Right cardiac atrium (tissue), 5 donors: ENCODE data around the gene GP9. TPM values are rescaled to one million over a fixed set of nuclear protein-coding genes. Genes with fewer than 3 reads are reported as not detected.
"Not testable (repeated sequence)": the region's sequence is repeated elsewhere in the genome, so short reads cannot be mapped to it uniquely, and the experiment has no call there.

Source experiments
- ATAC-seq, 2 donors: fragments of 200-7000 bp; cut with Tn5 transposase; one replicate each; pipeline versions ENCODE4 v1.8.0 to v1.9.1; 2020; ENCODE audit warnings: moderate library complexity in 2 of 2, mild to moderate bottlenecking in 1 of 2
- DNase-seq, 3 donors: peaks; one replicate each; pipeline ENCODE4 v3.0.0-alpha.2; 2020
- H3K27ac ChIP-seq: one replicate; pipeline ENCODE4 v1.5.1; 2013; ENCODE audit warnings: mild to moderate bottlenecking, low read length, control low read depth, moderate library complexity
- H3K27me3 ChIP-seq: one replicate; pipeline ENCODE4 v1.6.1; 2013; ENCODE audit not compliant: control insufficient read depth, insufficient read depth
- H3K4me1 ChIP-seq: one replicate; pipeline ENCODE4 v1.6.1; 2013; ENCODE audit warnings: low read length; ENCODE audit not compliant: control insufficient read depth, insufficient read depth
- H3K4me3 ChIP-seq: one replicate; pipeline ENCODE4 v1.5.1; 2013; ENCODE audit warnings: low read length, control low read depth
- H3K9me3 ChIP-seq: one replicate; pipeline ENCODE4 v1.6.1; 2013; ENCODE audit warnings: low read length; ENCODE audit not compliant: control insufficient read depth
- WGBS: extraction: QIAGEN DNeasy Blood & Tissue Kit; methylation state at CpG from one replicate; pipeline ENCODE4 v1.1.7; 2013; 5-methylcytosine and 5-hydroxymethylcytosine counted together
- intact Hi-C, 4 donors: fragments of 100-400 bp; cut with DNase I; formaldehyde crosslinking; loops; one replicate each; pipeline versions ENCODE4 v1.11.0 to v1.14.0; 2022 to 2023
- polyA plus RNA-seq: library from polyadenylated mRNA; stranded (reverse); fragments of 200-250 nt; gene quantifications from one replicate; pipeline ENCODE4 v1.2.3, GENCODE V29; 2013
- total RNA-seq, 4 donors: library from RNA; stranded (reverse); fragmentation: NEBNext Ultra II Directional; extraction: Animal tissue kit (Norgen Biotek cat#: 25700); gene quantifications; one replicate each; pipeline ENCODE4 v1.2.1, GENCODE V29; 2021
- donor health status: healthy with polysubstance abuse.
- donor health status: DM: no; HTN: yes; CAD: no.
- donor health status: DM: no; HTN: no; CAD: no.
- donor health status: DM: no; HTN: yes; CAD: no; lungs with severe emphysema.
- donor health status: DM: yes; HTN: yes; CAD: no.

The GP9 gene
- total and polyA plus RNA-seq, 5 donors: not detected

GRCh38 chr3:129104498-129105079 lies 44.0 kb downstream of the GP9 start:
- no peak overlapping the region for H3K27ac ChIP-seq
- DNase-seq (no peak), ATAC-seq (peak in 1 of 2 donors; percentile 4)
- H3K27me3 ChIP-seq: no peaks in the 10 kb centered on the region
- intact Hi-C loops: no loop called here
- no peaks in the 10 kb centered on the region for H3K9me3 ChIP-seq
- H3K4me3 ChIP-seq: no peak overlapping the region
- H3K4me1 ChIP-seq: peaks cover 20% of the 10 kb centered on the region
- 81% methylated on average over 6 of the region's 6 CpGs for WGBS

GRCh38 chr3:129105862-129106261 lies 45.3 kb downstream of the GP9 start:
- 60% methylated on average over 4 of the region's 4 CpGs for WGBS
- intact Hi-C loops: no loop called here

GRCh38 chr3:129106320-129106719 lies 45.7 kb downstream of the GP9 start:
- intact Hi-C loops: no loop called here
- DNase-seq (peak in 2 of 3 donors; percentile 41 to 76), ATAC-seq (peak; percentile 26 to 40)
- WGBS: 80% methylated on average over 5 of the region's 5 CpGs
- no peaks in the 10 kb centered on the region for H3K27me3 ChIP-seq
- peaks cover 18% of the 10 kb centered on the region for H3K4me1 ChIP-seq
- no peak overlapping the region for H3K27ac ChIP-seq
- no peak overlapping the region for H3K4me3 ChIP-seq
- no peaks in the 10 kb centered on the region for H3K9me3 ChIP-seq

More at GRCh38 chr3:129105862-129106261, 45.3 kb downstream of the GP9 start:
- Histone ChIP-seq H3K4me1 (peaks cover 20% of the 10 kb centered on the region), H3K27ac (no peak overlapping the region), H3K9me3 (no peaks in the 10 kb centered on the region), H3K27me3 (no peaks in the 10 kb centered on the region), H3K4me3 (no peak overlapping the region)
- no peak for DNase-seq
- ATAC-seq: no peak

GRCh38 chr3:129106866-129107565 lies 46.4 kb downstream of the GP9 start:
- intact Hi-C loops: no loop called here
- no peaks in the 10 kb centered on the region for H3K27me3 ChIP-seq
- H3K9me3 ChIP-seq: no peaks in the 10 kb centered on the region
- peaks cover 11% of the 10 kb centered on the region for H3K4me1 ChIP-seq
- no peak for DNase-seq
- WGBS: 72% methylated on average over 19 of the region's 19 CpGs
- no peak overlapping the region for H3K4me3 ChIP-seq
- no peak overlapping the region for H3K27ac ChIP-seq
- ATAC-seq: no peak

- DNase-seq (no peak), ATAC-seq (no peak)
- Histone ChIP-seq H3K4me1 (peaks cover 11% of the 10 kb centered on the region), H3K9me3 (no peaks in the 10 kb centered on the region), H3K4me3 (no peak overlapping the region), H3K27ac (no peak overlapping the region), H3K27me3 (no peaks in the 10 kb centered on the region)
- WGBS: 88% methylated on average over 8 of the region's 8 CpGs
- intact Hi-C loops: no loop called here
Observed at GRCh38 chr3:129107793-129108192, 47.2 kb downstream of the GP9 start.

- H3K27me3 ChIP-seq, H3K4me3 ChIP-seq, intact Hi-C loops, H3K27ac ChIP-seq, DNase-seq, ATAC-seq, H3K9me3 ChIP-seq, H3K4me1 ChIP-seq: not testable (repeated sequence)
- whole genome bisulfite sequencing: 96% methylated on average over 10 of the region's 10 CpGs
Observed at GRCh38 chr3:129111076-129111780, 50.6 kb downstream of the GP9 start.

Other genes starting within 250 kb of the GP9 start
- 10 to 100 TPM; 34.7 to 42.4 (median 38.6) TPM for gene ACAD9, start 181.2 kb upstream of the GP9 start, total RNA-seq
- gene ACAD9, start 181.2 kb upstream of the GP9 start, polyA plus RNA-seq: 31.1 TPM
- gene CFAP92, start 66.7 kb upstream of the GP9 start, total RNA-seq: 1 to 10 TPM in 1 of 4 donors, under 1 TPM in 3; 0.06 to 1.0 (median 0.63) TPM
- gene CFAP92, start 66.7 kb upstream of the GP9 start, polyA plus RNA-seq: 0.11 TPM
- gene EFCC1, start 59.5 kb upstream of the GP9 start, total RNA-seq: 1 to 10 TPM in 2 of 4 donors, under 1 TPM in 2; 0.69 to 1.2 (median 0.94) TPM
- gene EFCC1, start 59.5 kb upstream of the GP9 start, polyA plus RNA-seq: 1.2 TPM
- gene RAB43, start 61.0 kb downstream of the GP9 start, total RNA-seq: 1 to 10 TPM; 6.2 to 8.7 (median 7.4) TPM
- gene RAB43, start 61.0 kb downstream of the GP9 start, polyA plus RNA-seq: 4.7 TPM
- 10 to 100 TPM; 22.7 to 30.6 (median 27.3) TPM for gene ISY1, start 100.3 kb downstream of the GP9 start, total RNA-seq
- 17.4 TPM for gene ISY1, start 100.3 kb downstream of the GP9 start, polyA plus RNA-seq
- 100 to 1,000 TPM; 368 to 537 (median 429) TPM for gene CNBP, start 123.1 kb downstream of the GP9 start, total RNA-seq
- 453 TPM for gene CNBP, start 123.1 kb downstream of the GP9 start, polyA plus RNA-seq
- 100 to 1,000 TPM in 3 of 4 donors, 10 to 100 TPM in 1; 76.3 to 133 (median 108) TPM for gene COPG1, start 188.8 kb downstream of the GP9 start, total RNA-seq
- 83.2 TPM for gene COPG1, start 188.8 kb downstream of the GP9 start, polyA plus RNA-seq
- gene HMCES, start 218.1 kb downstream of the GP9 start, total RNA-seq: 10 to 100 TPM; 38.0 to 53.2 (median 42.3) TPM
- 37.0 TPM for gene HMCES, start 218.1 kb downstream of the GP9 start, polyA plus RNA-seq